GM19025 (cell line): ENCODE data around the gene NCKAP5.

Experiments
- ATAC-seq: cut with Tn5 transposase; IDR thresholded peaks from one replicate; pipeline ENCODE4 v1.9.1; 2021; ENCODE audit warnings: mild to moderate bottlenecking, low read depth, moderate library complexity; ENCODE audit not compliant: unreplicated experiment

NCKAP5 gene

DNA sequence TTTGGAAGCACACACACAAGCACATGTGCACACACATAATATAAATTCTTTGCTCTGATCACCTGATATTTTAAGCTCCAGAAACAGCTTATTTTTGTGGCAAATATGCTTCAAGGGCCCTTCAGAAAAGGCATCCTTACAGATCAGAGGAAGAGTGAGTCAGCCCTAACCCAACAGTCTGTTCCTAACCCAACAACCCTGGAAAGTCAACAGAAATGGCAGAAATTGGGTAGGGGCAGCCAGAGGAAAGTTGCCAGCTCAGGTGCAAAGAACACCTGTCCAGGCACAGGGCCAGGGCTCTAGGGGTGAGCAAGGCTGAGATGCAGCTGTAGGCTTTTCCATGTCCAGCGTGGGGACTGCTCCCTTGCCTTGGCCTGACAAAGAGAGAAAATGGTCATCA is 6.4 kb upstream of the NCKAP5 start:
- no peak for ATAC-seq

DNA sequence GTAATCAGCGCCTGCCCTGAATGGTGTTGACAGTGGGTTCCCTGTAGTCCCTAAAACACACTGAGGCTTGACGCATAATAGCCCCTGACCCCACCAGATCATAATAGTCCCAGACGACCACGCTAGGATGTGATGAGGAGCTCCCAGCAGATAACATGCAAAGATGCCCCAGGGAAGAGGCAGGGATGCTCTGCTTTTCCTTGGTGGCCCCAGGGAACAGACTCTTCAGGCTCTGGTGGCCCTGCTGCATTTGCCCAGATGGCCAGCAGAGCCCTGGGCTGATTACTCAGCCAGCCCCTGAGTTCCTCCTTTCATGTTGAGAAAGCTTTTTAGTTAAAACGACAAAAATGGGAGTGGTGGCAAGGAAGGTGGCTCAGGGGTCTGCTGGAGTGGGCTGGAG is 5.9 kb upstream of the NCKAP5 start:
- no peak for ATAC-seq

DNA sequence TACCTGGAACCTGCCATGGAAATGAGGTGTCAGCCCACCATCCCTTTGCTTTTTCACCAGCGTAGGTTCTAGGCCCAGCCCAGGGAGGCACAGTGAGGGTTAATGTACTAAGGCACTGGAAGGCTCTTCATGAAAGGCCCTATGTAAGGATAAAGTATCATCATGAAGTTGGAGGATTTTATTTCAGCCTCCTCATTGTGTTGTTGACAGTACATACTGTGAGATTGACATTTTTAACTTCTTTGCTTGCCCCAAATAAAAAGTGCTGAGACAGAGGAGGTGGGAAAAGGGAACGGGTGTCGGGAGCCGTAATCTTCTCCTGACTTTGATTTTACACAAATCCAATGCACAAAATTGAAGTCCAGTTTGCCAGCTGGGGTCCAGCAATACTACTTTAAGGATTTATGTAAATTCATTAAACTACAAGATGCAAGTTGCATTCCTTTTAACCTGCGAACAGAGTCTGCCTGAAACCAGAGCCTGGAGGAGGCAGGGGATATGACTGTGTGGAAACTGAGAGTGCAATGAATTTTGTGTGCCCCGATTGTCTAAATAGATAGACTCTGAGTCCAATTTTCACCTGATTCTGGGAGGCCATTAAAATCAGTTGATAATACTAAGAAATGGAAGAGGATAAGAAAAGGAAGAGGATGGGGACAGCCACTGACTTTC is 5.4 kb upstream of the NCKAP5 start:
- no peak for ATAC-seq

DNA sequence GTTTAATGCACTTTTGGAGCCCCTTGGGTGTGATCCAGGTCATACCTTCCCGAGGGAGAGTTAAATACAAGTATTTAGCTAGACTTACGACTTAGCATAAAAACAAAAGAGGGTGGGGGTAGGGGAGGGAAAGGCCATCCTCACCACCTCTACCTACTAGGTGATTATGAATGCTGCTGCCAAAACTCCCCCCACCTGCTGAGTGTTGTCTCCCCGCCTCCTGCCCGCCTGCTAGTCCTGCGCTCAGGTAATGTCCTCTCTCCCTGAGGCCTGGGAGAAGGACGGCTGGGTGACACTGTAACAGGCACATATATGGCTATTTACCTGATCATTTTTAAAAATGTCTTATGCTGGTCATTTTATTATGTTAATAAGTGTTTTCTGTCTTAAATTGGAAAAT is 3.0 kb upstream of the NCKAP5 start:
- no peak for ATAC-seq

DNA sequence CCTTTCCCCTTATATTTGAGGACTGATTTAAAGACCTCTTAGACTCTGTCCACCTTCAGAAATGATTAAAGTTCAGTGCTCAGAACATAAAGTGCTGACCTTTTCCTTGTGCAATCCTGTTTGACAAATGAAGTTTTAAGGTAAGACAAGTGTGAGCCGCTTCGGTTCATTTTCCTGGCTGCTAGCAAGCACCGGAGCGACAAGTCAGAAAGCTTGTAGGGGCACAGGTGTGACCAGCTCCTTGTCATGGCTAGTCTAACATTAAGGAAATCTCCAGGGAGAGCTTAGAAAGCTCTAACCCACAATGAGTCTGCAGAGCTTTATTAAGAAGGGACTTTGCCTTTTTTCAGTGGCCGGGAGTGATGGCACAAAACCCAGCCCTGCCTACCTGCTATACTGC is 2.3 kb upstream of the NCKAP5 start:
- ATAC-seq, result no peak

DNA sequence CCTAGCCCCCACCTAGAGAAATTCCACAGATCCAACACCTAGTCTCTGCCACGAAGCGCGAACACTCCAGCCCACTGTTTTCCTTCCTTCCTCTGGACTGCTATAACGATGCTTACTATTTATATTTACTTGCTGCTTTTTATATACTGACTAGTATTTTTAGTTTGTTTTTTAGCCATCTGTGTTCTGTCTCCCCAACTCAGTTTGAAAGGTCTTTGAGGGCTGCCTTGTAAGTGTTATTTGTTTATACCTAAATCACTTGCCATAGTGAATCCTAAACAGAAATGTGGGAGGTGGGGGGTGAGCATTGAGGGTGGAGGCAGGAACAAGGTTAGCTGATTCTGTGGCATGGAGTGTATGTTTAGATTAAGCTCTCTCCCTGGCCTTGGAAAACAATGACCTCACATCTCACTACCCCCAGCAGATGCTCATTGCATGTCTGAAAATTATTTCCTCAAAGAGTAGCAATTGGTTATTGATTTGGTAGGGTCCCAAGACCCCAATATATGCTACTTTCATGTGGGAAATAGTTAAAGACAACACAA is 1.1 kb upstream of the NCKAP5 start:
- ATAC-seq, result no peak

DNA sequence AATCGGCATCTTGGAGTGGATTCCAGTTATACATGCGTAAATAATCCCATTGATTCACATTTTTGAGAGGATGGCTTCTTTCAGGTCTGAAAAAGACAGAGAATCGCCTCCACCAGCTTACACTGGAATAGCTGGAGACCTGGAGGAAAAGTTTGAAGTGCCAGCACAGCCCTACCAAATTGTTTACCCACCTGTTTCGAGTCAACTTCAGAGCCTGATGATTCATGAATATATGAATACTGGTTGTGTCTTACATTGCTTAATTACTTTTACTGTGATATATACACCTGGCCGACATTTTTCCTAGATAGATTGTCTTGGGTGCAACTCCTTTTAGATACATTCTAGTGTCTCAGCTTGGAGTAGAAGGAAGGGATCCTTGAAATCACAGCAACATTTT is 335 bp upstream of the NCKAP5 start:
- ATAC-seq, result no peak

DNA sequence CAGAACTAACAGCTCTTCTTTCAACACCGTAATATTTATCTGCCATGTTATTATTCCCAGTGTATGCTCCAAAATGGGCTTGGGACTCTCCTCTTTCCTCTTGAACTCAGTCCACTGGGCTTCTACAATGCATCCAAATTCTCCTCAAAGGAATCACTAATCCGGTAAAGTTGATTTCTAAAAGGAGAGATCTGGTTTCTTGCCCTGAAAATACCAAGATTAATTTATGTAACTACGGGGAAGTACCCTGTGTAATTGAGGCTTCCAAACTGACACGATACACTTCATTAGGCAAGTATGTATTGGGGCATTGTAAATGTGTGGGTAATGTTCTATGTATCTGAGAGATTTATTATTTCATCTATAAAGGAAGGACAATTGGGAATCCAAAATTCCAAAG is 5.7 kb downstream of the NCKAP5 start:
- ATAC-seq, result no peak

DNA sequence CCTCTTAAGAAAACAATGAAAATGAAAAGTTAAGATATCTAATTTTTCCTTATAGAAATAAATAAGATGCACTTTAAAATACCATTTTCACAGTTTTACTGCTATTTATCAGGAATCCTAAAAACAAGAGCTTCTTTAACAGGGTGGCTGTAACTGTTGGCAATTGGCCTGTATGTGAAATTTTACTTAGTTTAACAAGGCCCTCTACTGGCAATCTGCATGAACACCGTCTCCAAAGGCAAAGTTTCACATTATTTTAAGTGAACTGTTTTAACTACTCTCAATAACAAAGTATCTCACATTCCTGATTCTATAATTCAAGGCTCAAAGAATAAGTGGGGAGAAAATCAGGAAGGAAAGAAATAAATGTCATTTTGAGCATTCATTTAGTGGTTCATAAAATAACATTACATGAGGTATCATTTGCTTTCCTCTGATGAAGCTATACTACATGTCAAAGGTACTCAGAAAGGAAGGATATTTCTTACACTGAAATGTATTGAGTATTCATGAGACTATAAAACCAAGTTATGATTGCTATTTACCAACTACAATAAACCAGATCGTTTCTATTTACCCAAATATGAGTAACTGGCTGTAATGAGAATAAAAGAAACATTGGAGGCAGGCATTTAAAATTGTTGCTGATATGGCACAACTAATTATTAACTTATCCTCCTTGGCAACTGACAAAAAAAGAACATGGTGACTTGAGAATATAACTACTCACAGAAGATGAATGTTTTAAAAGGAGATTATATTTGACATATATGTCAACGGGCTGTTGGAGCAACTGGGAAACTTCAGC is 7.0 kb downstream of the NCKAP5 start:
- ATAC-seq, result peak; percentile 50

DNA sequence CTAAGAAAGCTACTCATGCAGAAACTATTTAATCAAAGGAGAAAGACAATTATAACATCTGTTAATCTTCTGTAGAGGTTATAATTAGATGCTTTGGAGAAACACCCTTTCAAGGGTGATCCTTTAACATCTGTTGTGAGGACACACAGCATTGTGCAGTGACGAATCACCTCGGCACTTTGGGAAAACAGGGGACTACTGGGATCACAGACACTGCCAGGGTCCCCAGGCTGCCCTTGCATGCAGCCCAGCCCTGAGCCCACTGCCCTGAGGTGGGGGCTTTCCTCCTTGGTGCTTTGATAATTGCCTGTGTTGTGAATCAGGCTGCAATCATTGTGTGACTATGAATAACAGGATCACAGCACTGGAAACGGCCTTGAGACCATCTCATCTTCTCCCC is 10.6 kb downstream of the NCKAP5 start:
- ATAC-seq, result no peak

DNA sequence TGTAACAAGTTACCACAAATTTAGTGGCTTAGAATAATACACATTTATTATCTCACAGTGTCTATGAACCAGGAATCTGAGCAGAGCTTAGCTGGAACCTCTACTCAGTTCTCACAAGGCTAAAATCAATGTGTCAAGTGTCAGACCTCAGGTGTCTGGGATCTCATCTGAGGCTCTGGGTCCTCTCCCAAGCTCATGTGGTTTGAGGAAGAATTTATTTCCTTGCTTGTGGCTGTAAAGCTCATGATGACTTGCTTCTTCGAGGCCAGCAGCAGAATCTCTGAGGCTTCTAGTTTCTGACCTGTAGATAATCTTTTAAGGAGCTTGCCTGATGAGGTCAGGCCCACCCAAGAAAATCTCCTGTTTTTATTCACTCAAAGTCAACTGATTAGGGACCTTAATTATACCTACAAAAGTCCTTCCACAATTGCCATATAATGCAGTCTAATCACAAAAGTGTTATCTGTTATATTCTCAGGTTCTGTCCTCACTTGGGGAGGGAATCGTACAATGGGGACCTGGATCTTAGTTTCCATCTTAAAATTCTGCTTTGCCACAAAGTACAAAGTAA is 14.3 kb downstream of the NCKAP5 start:
- no peak for ATAC-seq

DNA sequence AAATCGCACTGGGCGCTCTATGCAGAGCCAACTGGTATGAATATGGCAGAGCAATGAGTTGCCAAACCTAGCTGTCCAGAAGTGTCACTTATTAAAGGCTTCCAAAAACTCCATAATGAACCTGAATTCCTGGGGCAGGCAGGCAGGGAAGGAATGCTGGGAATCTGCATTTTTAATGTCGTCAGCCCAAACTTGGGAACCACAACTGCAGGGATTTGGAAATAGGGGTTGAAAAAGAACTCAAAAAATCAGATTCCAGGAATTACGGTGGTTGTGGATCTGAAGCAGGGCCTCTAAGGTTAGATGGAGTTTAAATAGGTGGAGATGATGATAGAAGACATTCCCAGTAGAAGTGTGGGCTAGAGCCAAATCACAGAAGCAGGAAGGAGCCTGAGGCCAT is 15.0 kb downstream of the NCKAP5 start:
- ATAC-seq, result no peak

DNA sequence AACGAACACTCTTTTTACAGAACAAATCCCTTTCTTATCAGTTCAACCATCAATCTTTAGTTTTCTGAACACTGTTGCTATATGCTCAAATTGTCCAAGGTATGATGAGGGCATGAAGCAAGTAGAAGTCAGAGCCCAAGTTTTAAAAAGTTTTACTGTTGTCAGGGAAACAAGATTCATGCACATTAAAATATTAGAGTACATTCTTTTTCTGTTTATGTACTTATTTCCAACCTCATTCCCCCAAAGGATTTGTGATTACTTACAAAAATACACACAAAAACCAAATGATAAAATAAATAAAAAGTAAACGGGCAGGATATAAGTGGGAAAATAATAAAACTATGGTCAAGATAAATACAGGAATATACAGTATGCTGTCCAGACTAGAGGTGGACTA is 15.4 kb downstream of the NCKAP5 start:
- no peak for ATAC-seq

DNA sequence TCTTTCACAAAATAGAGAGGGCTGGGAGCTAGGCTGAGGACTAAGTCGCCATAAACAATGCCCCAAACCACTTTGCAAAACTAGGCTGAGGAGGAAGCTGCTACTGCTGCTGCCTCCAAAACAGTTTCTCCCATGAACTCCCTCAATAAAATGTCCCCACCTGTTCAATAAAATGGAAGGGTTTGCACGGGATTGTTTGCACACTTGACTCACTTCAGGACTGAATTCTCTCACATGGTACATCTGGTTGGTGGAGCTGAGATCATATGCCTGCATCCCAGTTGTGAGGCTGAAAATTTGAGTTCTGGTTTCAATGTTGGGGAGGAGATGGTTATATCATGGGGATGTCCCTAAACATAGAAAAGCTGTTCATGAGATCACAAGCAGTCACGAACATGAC is 26.5 kb downstream of the NCKAP5 start:
- no peak for ATAC-seq

DNA sequence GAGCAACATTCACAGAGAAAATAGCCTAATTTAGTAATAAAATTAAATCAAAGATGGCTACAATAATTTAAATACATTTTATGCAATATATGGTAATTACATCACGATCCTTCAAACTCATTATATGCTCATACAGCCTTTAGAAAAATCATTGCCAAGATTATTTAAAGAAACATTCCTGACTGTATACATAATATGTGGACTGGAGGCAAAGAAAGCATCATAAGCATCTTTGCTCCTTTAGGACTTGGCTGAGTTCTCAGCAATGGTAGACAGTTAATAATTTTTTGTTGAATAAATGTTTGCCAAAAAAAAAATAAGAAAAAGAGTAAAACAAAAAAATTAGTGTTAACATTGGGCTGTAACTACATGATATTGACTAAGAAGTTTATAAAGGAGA is 26.9 kb downstream of the NCKAP5 start:
- no peak for ATAC-seq

DNA sequence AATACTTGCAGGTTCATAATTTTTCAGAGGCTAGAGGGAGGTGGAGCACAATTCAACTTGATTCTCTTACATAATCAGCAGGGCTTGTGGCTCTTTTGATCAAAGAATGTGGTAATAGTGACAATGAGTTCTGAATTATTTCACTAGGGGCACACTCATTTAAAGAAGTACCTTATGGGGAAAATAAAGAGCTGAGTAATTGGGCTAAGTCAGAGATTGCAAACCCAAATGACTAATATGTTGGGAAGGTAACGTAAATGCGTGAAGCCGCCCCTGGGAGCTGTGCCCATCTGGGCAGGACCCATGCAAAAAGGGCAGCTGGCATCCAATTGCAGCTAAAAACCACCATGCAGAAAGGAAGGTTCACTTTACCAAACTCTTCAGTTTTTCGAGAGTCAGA is 35.3 kb downstream of the NCKAP5 start:
- no peak for ATAC-seq

DNA sequence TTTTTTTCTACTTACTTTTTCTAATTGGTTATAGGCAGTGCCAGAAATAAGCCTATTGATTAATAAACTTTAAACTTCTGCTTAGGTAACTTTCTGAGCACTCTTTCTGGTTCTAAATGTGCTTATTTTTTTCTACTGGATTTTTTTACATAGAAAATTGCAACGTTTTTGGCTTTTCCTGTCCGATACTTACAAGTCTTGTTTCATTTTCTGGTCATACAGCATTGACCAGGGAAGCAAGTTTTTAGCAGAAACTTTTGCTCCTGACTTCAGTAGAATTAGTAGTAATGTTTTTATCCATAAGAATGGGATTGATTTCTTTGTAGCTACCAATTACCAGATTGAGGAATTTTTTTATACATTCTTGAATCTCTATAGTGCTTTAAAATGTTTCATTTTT is 36.9 kb downstream of the NCKAP5 start:
- no peak for ATAC-seq

DNA sequence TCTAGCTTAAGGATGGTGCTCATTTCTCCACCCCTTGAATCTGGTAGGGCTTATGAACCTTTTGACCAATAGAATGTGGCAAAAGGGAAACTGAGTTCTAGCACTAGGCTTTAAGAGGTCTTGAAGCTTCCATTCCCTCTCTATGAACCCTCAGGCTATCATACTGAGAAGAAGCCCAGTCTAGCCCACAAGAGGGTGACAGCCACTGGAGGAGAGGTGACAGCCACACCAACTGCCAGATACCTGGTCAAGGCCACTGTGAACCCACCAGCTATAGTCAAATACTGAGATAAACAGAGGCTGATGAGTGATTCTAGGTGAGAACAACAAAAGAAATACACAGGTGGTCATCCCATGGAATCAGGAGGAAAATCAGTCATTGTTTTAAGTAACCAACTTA is 37.6 kb downstream of the NCKAP5 start:
- no peak for ATAC-seq

DNA sequence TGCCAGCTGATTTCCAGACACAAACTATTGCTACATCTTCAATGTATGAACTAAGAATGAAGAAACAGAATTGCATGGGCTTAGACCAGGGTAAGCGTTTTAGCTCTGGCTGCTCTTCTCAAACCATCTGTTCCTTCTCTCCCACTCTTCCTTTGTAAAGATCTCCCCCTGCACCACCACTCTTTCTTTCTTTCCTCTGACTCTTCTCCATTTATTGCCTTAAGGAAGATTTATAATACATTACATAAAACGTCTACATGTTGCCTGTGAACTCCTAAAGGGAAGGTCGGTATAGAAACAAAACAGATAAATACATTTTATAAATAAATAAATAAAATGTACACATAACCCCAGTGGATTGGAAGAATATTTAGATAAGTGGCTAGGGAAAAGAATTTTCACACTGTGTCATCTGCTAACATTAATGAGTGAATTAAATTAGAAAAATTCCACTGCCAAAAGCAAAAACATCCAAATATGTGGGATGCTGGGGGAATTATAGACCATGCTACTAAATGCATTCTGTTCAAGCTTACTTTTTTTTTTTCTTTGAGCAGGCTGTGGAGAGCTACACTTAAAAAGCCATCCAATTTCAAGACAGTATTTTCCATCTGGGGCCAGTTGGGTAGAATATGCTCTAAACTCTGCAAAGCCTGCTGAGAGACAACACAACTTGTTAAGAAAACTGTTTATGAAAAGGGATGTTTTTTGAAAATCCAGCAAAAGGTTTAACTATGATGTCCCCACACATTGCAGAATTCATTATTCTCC is 41.5 kb downstream of the NCKAP5 start:
- no peak for ATAC-seq

DNA sequence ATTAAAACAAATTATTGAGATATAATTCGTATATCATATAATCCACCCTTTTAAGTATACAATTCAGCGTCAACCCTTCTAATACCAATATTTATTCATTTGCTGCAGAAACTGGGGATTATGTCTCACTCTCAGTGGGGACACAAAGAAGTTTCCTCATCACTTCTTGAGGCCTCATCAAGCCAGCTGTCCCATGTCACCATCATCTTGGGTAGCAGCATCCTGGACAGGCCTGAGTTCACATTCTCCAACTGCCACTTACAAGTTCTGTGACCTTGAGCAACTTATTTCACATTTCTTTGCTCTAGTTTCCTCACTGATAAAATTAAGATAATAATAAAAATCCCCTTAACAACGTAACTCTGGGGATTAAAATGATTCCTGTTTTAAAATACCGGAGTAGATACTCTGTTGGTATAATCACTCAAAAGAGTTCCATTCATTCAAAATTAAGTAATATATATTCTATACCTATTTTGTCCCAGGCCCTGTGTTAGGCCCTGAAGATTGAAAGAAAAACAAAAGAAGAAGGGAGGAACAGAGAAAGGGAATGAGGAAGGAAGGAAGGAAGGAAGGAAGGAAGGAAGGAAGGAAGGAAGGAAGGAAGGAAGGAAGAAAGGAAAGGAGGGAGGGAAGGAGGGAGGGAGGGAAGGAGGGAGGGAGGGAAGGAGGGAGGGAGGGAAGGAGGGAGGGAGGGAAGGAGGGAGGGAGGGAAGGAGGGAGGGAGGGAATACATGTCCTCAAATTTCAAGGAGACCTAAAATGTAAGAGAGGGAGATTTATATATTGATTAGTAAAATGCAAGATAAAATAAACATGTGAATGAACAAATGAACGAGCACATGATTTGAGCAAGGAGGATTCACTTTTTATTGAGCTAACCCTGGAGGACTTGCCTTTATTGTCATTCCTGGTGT is 42.4 kb downstream of the NCKAP5 start:
- ATAC-seq, result no peak
